Measurements from ENCODE around the gene CERS4.
"Not testable (repeated sequence)": the region's sequence is repeated elsewhere in the genome, so short reads cannot be mapped to it uniquely, and the experiment has no call there.

CERS4 gene

DNA sequence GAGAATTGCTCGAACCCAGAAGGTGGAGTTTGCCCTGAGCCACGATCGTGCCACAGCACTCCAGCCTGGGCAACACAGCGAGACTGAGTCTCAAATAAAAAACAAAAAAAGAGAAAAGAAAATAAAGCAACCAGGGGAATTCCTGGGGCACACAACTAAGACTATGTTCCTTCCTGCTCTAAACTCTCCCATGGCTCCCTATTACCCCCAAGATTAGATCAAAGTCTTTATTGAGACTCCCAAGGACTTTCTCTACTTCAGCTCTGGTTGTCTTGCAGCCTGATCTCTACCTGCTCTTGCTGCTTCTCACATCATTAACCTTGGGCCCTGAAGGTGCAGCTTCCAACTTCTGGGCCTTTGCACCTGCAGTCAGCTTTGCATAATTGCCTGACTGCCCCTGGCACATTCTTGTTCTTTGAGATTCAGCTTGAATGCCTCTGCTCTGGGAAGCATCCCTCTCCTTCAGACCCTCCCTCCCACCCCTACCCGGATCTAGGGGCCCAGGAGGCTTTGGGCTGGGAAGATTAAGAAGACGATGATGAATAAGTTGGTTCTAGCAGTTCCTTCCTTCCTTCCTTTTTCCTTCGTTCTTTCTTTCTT lies 16.8 kb upstream of the CERS4 start:
- Histone ChIP-seq H3K4me3 (ENCODE audit: low read length) (no peak overlapping the region), H2AFZ (ENCODE audit: low read length) (no peak overlapping the region), H3F3A (ENCODE audit: insufficient read depth, low read length) (0 out of 2 replicates have a peak, but pooled peaks cover 3% of the 10 kb centered on the region), H3K9me2 (replicated peaks; ENCODE audit: insufficient read depth, low read length) (no peaks in the 10 kb centered on the region), H3K27ac (ENCODE audit: low read length) (no peak overlapping the region), H3K9ac (ENCODE audit: low read length) (no peak overlapping the region), H4K20me1 (ENCODE audit: insufficient read depth, low read length) (no peaks in the 10 kb centered on the region), H3K36me3 (replicated peaks; ENCODE audit: insufficient read depth, low read length) (no peaks in the 10 kb centered on the region), H3K9me3 (replicated peaks; ENCODE audit: insufficient read depth, low read length) (no peaks in the 10 kb centered on the region), H3K79me2 (ENCODE audit: low read length) (no peaks in the 10 kb centered on the region), H3K27me3 (replicated peaks; ENCODE audit: insufficient read depth, low read length) (peaks cover 34% of the 10 kb centered on the region), H3K4me1 (ENCODE audit: low read length) (peaks cover 17% of the 10 kb centered on the region), H3K4me2 (ENCODE audit: low read depth, low read length) (no peak overlapping the region)
- TF ChIP-seq EZH2phosphoT487 (IDR thresholded peaks at IDR 0.05; ENCODE audit: low read length) (no peak), EZH2 (optimal IDR thresholded peaks at IDR 0.05; ENCODE audit: low read depth, low read length) (no peak)
- TF ChIP-seq, protein P1, sequence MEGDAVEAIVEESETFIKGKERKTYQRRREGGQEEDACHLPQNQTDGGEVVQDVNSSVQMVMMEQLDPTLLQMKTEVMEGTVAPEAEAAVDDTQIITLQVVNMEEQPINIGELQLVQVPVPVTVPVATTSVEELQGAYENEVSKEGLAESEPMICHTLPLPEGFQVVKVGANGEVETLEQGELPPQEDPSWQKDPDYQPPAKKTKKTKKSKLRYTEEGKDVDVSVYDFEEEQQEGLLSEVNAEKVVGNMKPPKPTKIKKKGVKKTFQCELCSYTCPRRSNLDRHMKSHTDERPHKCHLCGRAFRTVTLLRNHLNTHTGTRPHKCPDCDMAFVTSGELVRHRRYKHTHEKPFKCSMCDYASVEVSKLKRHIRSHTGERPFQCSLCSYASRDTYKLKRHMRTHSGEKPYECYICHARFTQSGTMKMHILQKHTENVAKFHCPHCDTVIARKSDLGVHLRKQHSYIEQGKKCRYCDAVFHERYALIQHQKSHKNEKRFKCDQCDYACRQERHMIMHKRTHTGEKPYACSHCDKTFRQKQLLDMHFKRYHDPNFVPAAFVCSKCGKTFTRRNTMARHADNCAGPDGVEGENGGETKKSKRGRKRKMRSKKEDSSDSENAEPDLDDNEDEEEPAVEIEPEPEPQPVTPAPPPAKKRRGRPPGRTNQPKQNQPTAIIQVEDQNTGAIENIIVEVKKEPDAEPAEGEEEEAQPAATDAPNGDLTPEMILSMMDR (IDR thresholded peaks at IDR 0.05; ENCODE audit: low read length) = no peak
- no peak for DNase-seq

GRCh38 chr19:8194528-8195267 lies 14.5 kb upstream of the CERS4 start:
- Histone ChIP-seq H3K9me3 (replicated peaks; ENCODE audit: insufficient read depth, low read length) (no peaks in the 10 kb centered on the region), H3K9ac (ENCODE audit: low read length) (no peak overlapping the region), H3K27ac (ENCODE audit: low read length) (peak overlapping the region; percentile 11; the same call in 1 of the 2 replicates), H3K27me3 (replicated peaks; ENCODE audit: insufficient read depth, low read length) (peaks cover 15% of the 10 kb centered on the region; the same call in 1 of the 2 replicates), H3K4me1 (ENCODE audit: low read length) (peaks cover 17% of the 10 kb centered on the region), H4K20me1 (ENCODE audit: insufficient read depth, low read length) (no peaks in the 10 kb centered on the region), H2AFZ (ENCODE audit: low read length) (peak overlapping the region; percentile 55), H3K36me3 (replicated peaks; ENCODE audit: insufficient read depth, low read length) (no peaks in the 10 kb centered on the region), H3K4me2 (ENCODE audit: low read depth, low read length) (peak overlapping the region; percentile 26; the same call in 1 of the 2 replicates), H3K4me3 (ENCODE audit: low read length) (no peak overlapping the region), H3K79me2 (ENCODE audit: low read length) (no peaks in the 10 kb centered on the region), H3K9me2 (replicated peaks; ENCODE audit: insufficient read depth, low read length) (no peaks in the 10 kb centered on the region), H3F3A (ENCODE audit: insufficient read depth, low read length) (0 out of 2 replicates have a peak, but pooled peaks cover 3% of the 10 kb centered on the region)
- TF ChIP-seq EZH2phosphoT487 (IDR thresholded peaks at IDR 0.05; ENCODE audit: low read length) (no peak), EZH2 (optimal IDR thresholded peaks at IDR 0.05; ENCODE audit: low read depth, low read length) (no peak)
- TF ChIP-seq, protein P1 (IDR thresholded peaks at IDR 0.05; ENCODE audit: low read length) = no peak
- DNase-seq = peak; percentile 34

DNA sequence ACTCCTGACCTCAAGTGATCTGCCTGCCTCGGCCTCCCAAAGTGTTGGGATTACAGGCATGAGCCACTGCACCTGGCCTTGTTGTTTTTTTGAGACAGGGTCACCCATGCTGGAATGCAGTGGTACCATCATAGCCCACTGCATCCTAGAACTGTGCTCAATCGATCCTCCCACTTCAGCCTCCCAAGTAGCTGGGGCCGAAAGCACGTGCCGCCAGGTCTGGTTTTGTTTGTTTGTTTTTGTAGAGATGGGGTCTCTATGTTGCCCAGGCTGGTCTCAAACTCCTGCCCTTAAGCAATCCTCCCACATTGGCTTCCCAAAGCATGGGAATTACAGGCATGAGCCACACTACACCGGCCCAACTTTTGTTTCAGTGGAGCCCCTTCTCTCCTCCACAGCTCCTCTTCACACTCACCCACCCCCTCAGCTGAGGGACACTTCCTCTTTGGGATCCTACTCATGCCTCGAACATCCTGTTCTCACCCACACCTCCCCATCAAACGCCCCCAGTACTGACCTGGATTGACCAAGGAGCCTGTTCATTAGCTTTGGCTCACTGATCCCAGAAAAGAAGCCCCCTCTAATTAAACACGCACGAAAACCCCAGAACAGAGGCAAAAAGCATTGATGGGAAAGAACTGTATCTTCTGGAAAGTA lies 12.8 kb upstream of the CERS4 start:
- 0 out of 2 replicates have a peak, but pooled peaks cover 3% of the 10 kb centered on the region for H3F3A ChIP-seq (ENCODE audit: insufficient read depth, low read length)
- no peak for TF ChIP-seq EZH2phosphoT487 (IDR thresholded peaks at IDR 0.05; ENCODE audit: low read length)
- TF ChIP-seq, protein P1 (IDR thresholded peaks at IDR 0.05; ENCODE audit: low read length) = no peak
- no peak for TF ChIP-seq EZH2 (optimal IDR thresholded peaks at IDR 0.05; ENCODE audit: low read depth, low read length)
- no peak overlapping the region for H3K9ac ChIP-seq (ENCODE audit: low read length)
- H3K9me3 ChIP-seq (replicated peaks; ENCODE audit: insufficient read depth, low read length) = no peaks in the 10 kb centered on the region
- H3K9me2 ChIP-seq (replicated peaks; ENCODE audit: insufficient read depth, low read length) = no peaks in the 10 kb centered on the region
- no peaks in the 10 kb centered on the region for H3K36me3 ChIP-seq (replicated peaks; ENCODE audit: insufficient read depth, low read length)
- no peak for DNase-seq
- H3K27ac ChIP-seq (ENCODE audit: low read length) = no peak overlapping the region
- no peak overlapping the region for H3K4me2 ChIP-seq (ENCODE audit: low read depth, low read length)
- no peaks in the 10 kb centered on the region for H3K79me2 ChIP-seq (ENCODE audit: low read length)
- H3K4me3 ChIP-seq (ENCODE audit: low read length) = no peak overlapping the region
- H2AFZ ChIP-seq (ENCODE audit: low read length) = no peak overlapping the region
- H3K27me3 ChIP-seq (replicated peaks; ENCODE audit: insufficient read depth, low read length) = peaks cover 20% of the 10 kb centered on the region
- H4K20me1 ChIP-seq (ENCODE audit: insufficient read depth, low read length) = no peaks in the 10 kb centered on the region
- H3K4me1 ChIP-seq (ENCODE audit: low read length) = peaks cover 17% of the 10 kb centered on the region

DNA sequence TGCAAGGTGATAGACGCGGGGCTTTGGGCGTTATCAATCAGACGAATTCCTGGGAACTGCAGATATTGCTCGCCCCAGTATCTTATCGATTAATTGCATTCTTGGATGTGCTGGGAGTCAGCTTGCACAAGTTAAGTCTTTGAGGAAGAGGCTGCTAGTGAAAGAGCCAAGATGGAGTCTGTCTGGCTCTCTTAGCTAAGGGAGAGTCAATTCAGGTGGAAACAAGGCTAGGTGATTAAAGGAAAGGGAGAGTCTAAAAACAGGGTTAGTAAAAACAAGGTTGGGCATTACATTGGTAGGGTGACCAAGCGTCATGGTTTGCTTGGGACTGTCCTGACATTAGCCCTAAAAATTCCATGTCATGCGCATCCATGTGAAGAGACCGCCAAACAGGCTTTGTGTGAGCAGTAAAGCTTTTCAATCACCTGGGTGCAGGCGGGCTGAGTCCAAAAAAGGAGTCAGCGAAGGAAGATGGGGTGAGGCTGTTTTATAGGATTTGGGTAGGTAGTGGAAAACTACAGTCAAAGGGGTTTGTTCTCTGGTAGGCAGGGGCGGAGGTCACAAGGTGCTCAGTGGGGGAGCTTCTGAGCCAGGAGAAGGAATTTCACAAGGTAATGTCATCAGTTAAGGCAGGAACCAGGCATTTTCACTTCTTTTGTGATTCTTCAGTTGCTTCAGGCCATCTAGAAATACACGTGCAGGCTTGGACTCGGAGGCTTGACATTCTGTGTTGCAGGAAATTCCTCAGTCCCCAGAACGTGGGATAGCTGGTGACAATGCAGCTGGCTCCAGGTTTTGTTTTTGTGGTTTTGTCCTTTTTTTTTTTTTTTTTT lies 5.7 kb upstream of the CERS4 start:
- not testable (repeated sequence) for H4K20me1 ChIP-seq (ENCODE audit: insufficient read depth, low read length); H3K4me1 ChIP-seq (ENCODE audit: low read length); H3K27ac ChIP-seq (ENCODE audit: low read length); H3K9me3 ChIP-seq (replicated peaks; ENCODE audit: insufficient read depth, low read length); H3K4me3 ChIP-seq (ENCODE audit: low read length); H2AFZ ChIP-seq (ENCODE audit: low read length); DNase-seq; H3K79me2 ChIP-seq (ENCODE audit: low read length); H3K4me2 ChIP-seq (ENCODE audit: low read depth, low read length); H3K36me3 ChIP-seq (replicated peaks; ENCODE audit: insufficient read depth, low read length); H3K9ac ChIP-seq (ENCODE audit: low read length); H3K9me2 ChIP-seq (replicated peaks; ENCODE audit: insufficient read depth, low read length); H3F3A ChIP-seq (ENCODE audit: insufficient read depth, low read length)
- peaks cover 80% of the 10 kb centered on the region for H3K27me3 ChIP-seq (replicated peaks; ENCODE audit: insufficient read depth, low read length)

All from MM.1S (cell line).